GM12873 (cell line): ENCODE data around the gene STAG2.

Experiments
- CTCF ChIP-seq: IDR thresholded peaks from 2 replicates; pipeline ENCODE4 v1.5.1; 2012; ENCODE audit warnings: low read depth, mild to moderate bottlenecking, moderate library complexity, low read length, control low read depth; ENCODE audit not compliant: insufficient read depth; ENCODE audit errors: missing control alignments

The STAG2 gene

GRCh38 chrX:123976706-123977316 lies 15.3 kb downstream of the STAG2 start:
- TF ChIP-seq CTCF: no peak

DNA sequence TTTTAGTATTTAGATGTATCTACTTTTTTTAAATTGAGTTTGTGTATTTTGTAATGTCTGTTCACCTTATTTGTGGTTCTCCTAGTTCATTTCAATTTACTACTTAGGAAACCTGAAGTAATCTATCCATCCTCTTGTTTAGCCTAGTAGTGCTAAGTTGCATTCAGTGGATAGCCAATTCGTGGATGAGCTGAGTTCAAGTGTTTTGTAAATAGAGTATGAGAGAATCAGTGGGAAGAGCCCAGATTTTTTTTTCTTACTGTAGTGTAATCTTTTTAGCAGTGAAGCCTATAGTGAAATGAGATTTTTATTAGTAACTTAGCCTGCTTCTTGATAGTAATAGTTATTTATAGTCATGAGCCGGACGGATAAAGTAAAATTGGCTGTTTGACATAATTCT lies 21.7 kb downstream of the STAG2 start:
- TF ChIP-seq CTCF: no peak

GRCh38 chrX:123986377-123986776 lies 24.9 kb downstream of the STAG2 start:
- TF ChIP-seq CTCF: no peak

- no peak for TF ChIP-seq CTCF
These were observed 27.1 kb downstream of the STAG2 start for GRCh38 chrX:123988423-123989111.

DNA sequence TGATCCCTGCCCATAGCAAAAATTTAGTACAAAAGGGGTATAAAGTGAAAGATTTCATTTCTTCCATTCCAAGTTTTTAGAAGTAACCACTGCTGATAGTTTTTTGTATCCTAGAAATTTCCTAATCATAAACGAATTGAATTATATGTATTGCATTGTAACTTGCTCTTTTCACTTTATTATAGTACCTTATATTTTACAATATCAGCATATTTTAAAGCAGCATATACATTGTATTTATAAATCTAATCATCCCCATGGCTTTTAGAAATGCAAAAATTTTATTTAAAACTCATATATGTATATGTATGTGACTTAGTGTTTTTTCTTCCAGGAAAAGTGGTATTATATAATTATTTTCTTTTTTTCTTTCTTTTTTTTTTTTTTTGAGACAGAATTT lies 27.7 kb downstream of the STAG2 start:
- TF ChIP-seq CTCF: no peak

GRCh38 chrX:123990169-123990568 lies 28.7 kb downstream of the STAG2 start:
- TF ChIP-seq CTCF: no peak

- no peak for TF ChIP-seq CTCF
These were observed 29.1 kb downstream of the STAG2 start for GRCh38 chrX:123990602-123991001.
